ENCODE data around the gene ARHGEF39.

GRCh38 chr9:35636135-35636876, 28.7 kb downstream of the ARHGEF39 start:
- TF ChIP-seq, protein P1, sequence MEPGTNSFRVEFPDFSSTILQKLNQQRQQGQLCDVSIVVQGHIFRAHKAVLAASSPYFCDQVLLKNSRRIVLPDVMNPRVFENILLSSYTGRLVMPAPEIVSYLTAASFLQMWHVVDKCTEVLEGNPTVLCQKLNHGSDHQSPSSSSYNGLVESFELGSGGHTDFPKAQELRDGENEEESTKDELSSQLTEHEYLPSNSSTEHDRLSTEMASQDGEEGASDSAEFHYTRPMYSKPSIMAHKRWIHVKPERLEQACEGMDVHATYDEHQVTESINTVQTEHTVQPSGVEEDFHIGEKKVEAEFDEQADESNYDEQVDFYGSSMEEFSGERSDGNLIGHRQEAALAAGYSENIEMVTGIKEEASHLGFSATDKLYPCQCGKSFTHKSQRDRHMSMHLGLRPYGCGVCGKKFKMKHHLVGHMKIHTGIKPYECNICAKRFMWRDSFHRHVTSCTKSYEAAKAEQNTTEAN (CRISPR knock-in tag; IDR thresholded peaks at IDR 0.05), result no peak
- TF ChIP-seq YY1 (IDR thresholded peaks at IDR 0.05; ENCODE audit: borderline replicate concordance in 1 of 3, control insufficient read depth in 1 of 3, extremely low read depth in 1 of 3, insufficient read depth in 3 of 3, insufficient read length in 1 of 3, insufficient replicate concordance in 2 of 3, low read depth in 1 of 3, low read length in 2 of 3) (no peak), ZFP36 (IDR thresholded peaks at IDR 0.05; ENCODE audit: low read depth, low read length, partially characterized antibody) (no peak)
